G401.6 (cell line): ENCODE measurements around the gene ECHDC3.
"Not testable (repeated sequence)": the region's sequence is repeated elsewhere in the genome, so short reads cannot be mapped to it uniquely, and the experiment has no call there.

ENCODE experiments used
- FAIRE-seq: peaks from 2 replicates; lab custom pipeline; 2012; peaks lifted over from hg19 to GRCh38; lab: Jason Lieb, UNC

ECHDC3 gene, protein sequence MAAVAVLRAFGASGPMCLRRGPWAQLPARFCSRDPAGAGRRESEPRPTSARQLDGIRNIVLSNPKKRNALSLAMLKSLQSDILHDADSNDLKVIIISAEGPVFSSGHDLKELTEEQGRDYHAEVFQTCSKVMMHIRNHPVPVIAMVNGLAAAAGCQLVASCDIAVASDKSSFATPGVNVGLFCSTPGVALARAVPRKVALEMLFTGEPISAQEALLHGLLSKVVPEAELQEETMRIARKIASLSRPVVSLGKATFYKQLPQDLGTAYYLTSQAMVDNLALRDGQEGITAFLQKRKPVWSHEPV

DNA sequence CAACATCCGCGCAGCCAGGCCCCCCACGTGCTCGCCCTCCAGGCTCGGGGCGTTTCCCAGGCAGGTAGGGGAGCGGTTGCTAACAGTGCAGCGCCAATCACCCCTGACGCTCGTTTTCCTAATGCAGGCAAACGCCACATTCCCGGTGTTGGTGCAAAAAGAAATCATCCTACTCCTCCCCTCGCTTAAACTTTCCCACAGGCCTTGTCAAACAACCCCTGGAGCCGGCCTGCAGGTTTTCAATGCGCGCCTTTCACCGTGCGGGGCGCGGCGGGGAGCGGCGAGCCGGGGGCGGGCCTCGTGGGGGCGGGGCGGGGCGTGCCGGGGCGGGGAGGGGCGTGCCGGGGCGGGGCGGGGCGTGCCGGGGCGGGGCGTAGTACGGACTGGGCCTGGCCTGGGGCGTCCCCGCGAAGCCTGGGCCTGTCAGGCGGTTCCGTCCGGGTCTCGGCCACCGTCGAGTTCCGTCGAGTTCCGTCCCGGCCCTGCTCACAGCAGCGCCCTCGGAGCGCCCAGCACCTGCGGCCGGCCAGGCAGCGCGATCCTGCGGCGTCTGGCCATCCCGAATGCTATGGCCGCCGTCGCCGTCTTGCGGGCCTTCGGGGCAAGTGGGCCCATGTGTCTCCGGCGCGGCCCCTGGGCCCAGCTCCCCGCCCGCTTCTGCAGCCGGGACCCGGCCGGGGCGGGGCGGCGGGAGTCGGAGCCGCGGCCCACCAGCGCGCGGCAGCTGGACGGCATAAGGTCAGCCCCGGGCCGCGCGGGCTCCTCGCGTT lies at the start of gene ECHDC3:
TSS of gene ECHDC3 (plus strand) at position 374 of the 770 bp plus-strand sequence. CDS start at position 569, 195 bp downstream.
- FAIRE-seq: no peak

DNA sequence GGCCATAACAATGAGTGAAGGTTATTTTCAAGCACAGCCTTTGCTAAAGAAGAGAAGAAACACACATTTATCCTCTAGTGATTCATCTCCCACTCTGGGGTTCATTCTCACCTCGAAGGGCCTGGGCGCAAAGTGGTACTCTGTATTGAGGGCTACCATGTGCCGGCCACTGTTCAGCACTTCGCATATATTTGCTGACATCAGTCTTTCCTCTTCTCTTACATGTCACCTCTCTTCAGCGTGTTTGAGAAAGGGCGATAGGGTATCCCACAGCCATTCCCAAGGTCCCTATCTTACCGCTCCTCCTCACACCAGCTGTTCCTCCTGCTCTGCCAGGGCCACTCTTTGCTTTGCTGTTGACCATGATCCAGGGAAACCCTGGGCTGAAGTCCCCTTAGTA lies 48.8 kb upstream of the ECHDC3 start:
- FAIRE-seq: no peak

GRCh38 chr10:11695779-11696178 lies 46.4 kb upstream of the ECHDC3 start:
- no peak for FAIRE-seq

GRCh38 chr10:11697718-11698527 lies 44.3 kb upstream of the ECHDC3 start:
- no peak for FAIRE-seq

- no peak for FAIRE-seq
These were observed 43.3 kb upstream of the ECHDC3 start for GRCh38 chr10:11698691-11699549.

- no peak for FAIRE-seq
These were observed 42.6 kb upstream of the ECHDC3 start for GRCh38 chr10:11699550-11700097.

DNA sequence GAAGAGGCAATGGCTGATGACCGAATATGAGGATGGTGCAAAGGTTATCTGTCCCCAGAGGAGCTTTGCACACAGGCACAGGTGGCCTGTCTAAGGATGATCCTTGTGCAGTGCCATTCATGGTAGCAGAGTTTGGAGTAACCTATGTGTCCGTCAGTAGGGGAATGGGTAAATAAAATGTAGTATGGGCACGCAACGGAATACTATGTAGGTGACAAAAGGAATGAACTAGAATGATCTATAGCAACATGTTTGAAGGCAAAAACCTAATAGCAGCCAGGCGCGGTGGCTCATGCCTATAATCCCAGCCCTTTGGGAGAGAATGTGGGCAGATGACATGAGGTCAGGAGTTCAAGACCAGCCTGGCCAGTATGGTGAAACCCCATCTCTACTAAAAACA lies 41.6 kb upstream of the ECHDC3 start:
- FAIRE-seq: no peak

DNA sequence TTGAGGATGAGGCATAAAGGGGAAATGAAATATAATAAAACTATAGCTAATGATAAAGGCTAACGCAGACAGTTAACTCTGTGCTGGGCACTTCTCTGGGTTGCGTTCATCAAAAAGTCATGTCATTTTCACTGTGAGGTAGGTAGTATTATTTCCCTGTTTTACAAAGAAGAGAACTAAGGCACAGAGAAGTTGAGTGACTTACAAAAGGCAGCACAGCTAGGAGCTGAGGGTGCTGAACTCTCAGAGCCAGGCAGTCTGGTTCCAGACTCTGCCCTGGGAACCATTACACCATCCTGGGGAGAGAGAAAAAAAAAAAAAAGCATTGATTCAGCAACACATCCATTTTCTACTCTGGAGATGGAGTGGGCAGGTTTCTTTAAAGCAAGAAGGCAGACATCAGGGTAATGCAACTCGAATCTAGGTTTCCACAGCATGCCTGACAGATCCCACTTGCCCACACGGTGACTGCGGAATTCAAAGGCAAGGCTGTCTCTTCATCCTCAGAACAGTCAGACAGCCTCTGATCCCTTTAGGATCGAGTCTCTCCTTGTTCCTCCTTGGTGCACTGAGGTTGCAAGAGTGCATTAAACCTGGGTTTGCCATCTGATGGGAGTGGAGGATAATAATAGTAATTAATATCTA lies 40.6 kb upstream of the ECHDC3 start:
- FAIRE-seq: no peak

DNA sequence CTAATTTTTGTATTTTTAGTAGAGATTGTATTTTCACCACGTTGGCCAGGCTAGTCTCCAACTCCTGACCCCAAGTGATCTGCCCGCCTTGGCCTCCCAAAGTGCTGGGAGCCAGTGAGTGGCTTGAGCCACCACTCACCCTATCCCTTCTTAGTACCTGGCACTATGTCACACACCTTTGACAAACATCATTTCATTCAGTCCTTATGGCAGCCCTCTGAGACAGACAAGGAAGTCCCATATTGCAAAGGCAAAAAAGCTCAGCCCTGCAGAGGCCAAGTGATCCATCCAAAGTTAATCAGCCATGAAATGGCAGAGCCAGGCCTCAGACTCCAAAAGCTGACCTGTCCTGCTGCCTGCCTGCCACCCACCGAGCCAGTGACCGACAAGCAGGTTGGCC lies 39.9 kb upstream of the ECHDC3 start:
- FAIRE-seq: no peak

GRCh38 chr10:11704092-11704491 lies 38.1 kb upstream of the ECHDC3 start:
- no peak for FAIRE-seq

- no peak for FAIRE-seq
These were observed 36.5 kb upstream of the ECHDC3 start for GRCh38 chr10:11705722-11706121.

DNA sequence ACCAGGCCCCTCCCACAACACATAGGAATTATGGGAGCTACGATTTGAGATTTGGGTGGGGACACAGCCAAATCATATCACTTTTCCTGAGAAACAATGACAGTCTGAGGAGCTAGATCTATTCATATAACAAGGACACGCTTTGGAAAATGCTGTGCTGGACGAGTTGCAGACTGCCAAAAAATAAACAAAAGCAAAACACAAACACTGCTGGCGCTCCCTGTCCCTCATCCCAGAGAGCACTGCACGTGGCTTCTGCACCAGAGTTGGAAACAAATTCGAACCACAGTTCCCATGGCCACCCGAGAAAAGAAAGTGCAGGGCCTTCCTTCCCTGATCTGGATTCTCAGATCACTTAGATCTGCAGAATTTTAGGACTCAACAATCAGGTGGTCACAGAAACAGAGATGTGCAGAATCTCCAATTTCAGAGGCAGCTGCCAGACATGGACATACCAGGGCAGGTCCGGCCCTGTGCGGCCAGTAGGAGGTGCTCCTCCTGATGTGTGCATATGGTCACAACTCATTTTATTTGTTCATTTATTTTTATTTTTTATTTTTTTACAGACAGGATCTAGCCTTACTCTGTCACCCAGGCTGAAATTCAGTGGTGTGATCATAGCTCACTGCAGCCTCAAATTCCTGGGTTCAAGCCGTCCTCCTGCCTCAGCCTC lies 35.2 kb upstream of the ECHDC3 start:
- no peak for FAIRE-seq

- FAIRE-seq: no peak
These were observed 34.4 kb upstream of the ECHDC3 start for GRCh38 chr10:11707624-11708350.

- not testable (repeated sequence) for FAIRE-seq
These were observed 33.4 kb upstream of the ECHDC3 start for GRCh38 chr10:11708801-11709200.

GRCh38 chr10:11712744-11713143 lies 29.4 kb upstream of the ECHDC3 start:
- no peak for FAIRE-seq

- no peak for FAIRE-seq
These were observed 28.9 kb upstream of the ECHDC3 start for GRCh38 chr10:11713186-11713743.

- no peak for FAIRE-seq
These were observed 28.2 kb upstream of the ECHDC3 start for GRCh38 chr10:11713963-11714362.

GRCh38 chr10:11714750-11715365 lies 27.3 kb upstream of the ECHDC3 start:
- no peak for FAIRE-seq
